HG03469 (cell line): ENCODE results near the gene GATA2.

Experiments used
- ATAC-seq: cut with Tn5 transposase; IDR thresholded peaks from one replicate; pipeline ENCODE4 v1.9.1; 2021; ENCODE audit warnings: mild to moderate bottlenecking, moderate library complexity, moderate number of reproducible peaks; ENCODE audit not compliant: unreplicated experiment

The GATA2 gene

GRCh38 chr3:128438488-128439072 is 54.4 kb downstream of the GATA2 start:
- no peak for ATAC-seq

GRCh38 chr3:128436214-128436613 is 56.8 kb downstream of the GATA2 start:
- no peak for ATAC-seq

- no peak for ATAC-seq
These were observed 57.4 kb downstream of the GATA2 start for GRCh38 chr3:128435561-128435960.

GRCh38 chr3:128435058-128435457 is 57.9 kb downstream of the GATA2 start:
- ATAC-seq, result no peak

GRCh38 chr3:128434524-128434923 is 58.5 kb downstream of the GATA2 start:
- no peak for ATAC-seq

- no peak for ATAC-seq
These were observed 59.2 kb downstream of the GATA2 start for GRCh38 chr3:128433837-128434165.

GRCh38 chr3:128432971-128433836 is 59.8 kb downstream of the GATA2 start:
- no peak for ATAC-seq

GRCh38 chr3:128432301-128432970 is 60.6 kb downstream of the GATA2 start:
- no peak for ATAC-seq

GRCh38 chr3:128431803-128432300 is 61.1 kb downstream of the GATA2 start:
- ATAC-seq, result no peak

- ATAC-seq, result no peak
These were observed 62.3 kb downstream of the GATA2 start for GRCh38 chr3:128430731-128431130.

- no peak for ATAC-seq
These were observed 62.7 kb downstream of the GATA2 start for GRCh38 chr3:128430301-128430700.

- no peak for ATAC-seq
These were observed 63.2 kb downstream of the GATA2 start for GRCh38 chr3:128429751-128430150.
